DND-41 (cell line): ENCODE results near the gene RHOT1.
A peak's percentile ranks its signal among the peaks of the same experiment; 100 is the strongest.

Experiments
- ATAC-seq: fragments of 200-7000 bp; cut with Tn5 transposase; 3 replicates; pipeline ENCODE4 v1.9.1; 2021; ENCODE audit warnings: low read depth; ENCODE audit not compliant: insufficient read depth
- DNase-seq: peaks from one replicate; pipeline ENCODE4 v3.0.0-alpha.2; 2020
- H2AFZ ChIP-seq: 2 replicates; pipeline ENCODE4 v1.6.0; 2012; ENCODE audit warnings: low read depth, low read length
- H3K27ac ChIP-seq: 2 replicates; pipeline ENCODE4 v1.5.1; 2012; ENCODE audit warnings: low read length, inconsistent platforms
- H3K27me3 ChIP-seq: fragments of 200-600 bp; sonication (generic); 2 replicates; pipeline ENCODE4 v1.6.0; 2012; ENCODE audit warnings: low read length, mild to moderate bottlenecking, inconsistent platforms; ENCODE audit not compliant: insufficient read depth, poor library complexity
- H3K36me3 ChIP-seq: 2 replicates; pipeline ENCODE4 v1.5.1; 2012; ENCODE audit warnings: low read length, inconsistent platforms; ENCODE audit not compliant: insufficient read depth
- H3K4me1 ChIP-seq: 2 replicates; pipeline ENCODE4 v1.5.1; 2012; ENCODE audit warnings: mild to moderate bottlenecking, low read length; ENCODE audit not compliant: insufficient read depth
- H3K4me2 ChIP-seq: 2 replicates; pipeline ENCODE4 v1.6.0; 2012; ENCODE audit warnings: mild to moderate bottlenecking, moderate library complexity, low read length, inconsistent platforms; ENCODE audit not compliant: insufficient read depth
- H3K4me3 ChIP-seq, 2 experiments: fragments of 200-600 bp in 1 of 2; shearing (Covaris generic) in 1 of 2; 2 replicates each; pipeline ENCODE4 v1.5.1; 2012 to 2016; ENCODE audit warnings: inconsistent platforms in 2 of 2, low read length in 2 of 2, mild to moderate bottlenecking in 2 of 2, low read depth in 1 of 2, moderate library complexity in 1 of 2
- H3K79me2 ChIP-seq: 2 replicates; pipeline ENCODE4 v1.6.0; 2012; ENCODE audit warnings: low read length, inconsistent platforms; ENCODE audit not compliant: insufficient read depth
- H3K9ac ChIP-seq: 2 replicates; pipeline ENCODE4 v1.6.0; 2012; ENCODE audit warnings: low read depth, mild to moderate bottlenecking, inconsistent platforms, low read length, moderate library complexity
- H3K9me3 ChIP-seq: 2 replicates; pipeline ENCODE4 v1.5.1; 2012; ENCODE audit warnings: low read length, moderate library complexity, mild to moderate bottlenecking, inconsistent platforms; ENCODE audit not compliant: insufficient read depth, severe bottlenecking
- H4K20me1 ChIP-seq: 2 replicates; pipeline ENCODE4 v1.6.0; 2012; ENCODE audit warnings: low read length; ENCODE audit not compliant: insufficient read depth
- CTCF ChIP-seq: IDR thresholded peaks from 2 replicates; pipeline ENCODE4 v1.5.1; 2012; ENCODE audit warnings: borderline replicate concordance, low read length, moderate library complexity, mild to moderate bottlenecking; ENCODE audit not compliant: poor library complexity, severe bottlenecking; ENCODE audit errors: extremely low read depth
- EZH2 ChIP-seq: IDR thresholded peaks from 3 replicates; pipeline ENCODE4 v1.6.1; 2012; ENCODE audit warnings: borderline replicate concordance, low read depth, mild to moderate bottlenecking, moderate library complexity, low read length, inconsistent platforms; ENCODE audit not compliant: severe bottlenecking

The RHOT1 gene

GRCh38 chr17:32102172-32102571 lies 40.1 kb upstream of the RHOT1 start:
- Histone ChIP-seq H3K4me3 (no peak overlapping the region), H3K27me3 (no peaks in the 10 kb centered on the region), H3K36me3 (no peaks in the 10 kb centered on the region), H3K27ac (no peak overlapping the region), H3K9me3 (no peaks in the 10 kb centered on the region), H4K20me1 (no peaks in the 10 kb centered on the region), H3K9ac (no peak overlapping the region), H2AFZ (no peak overlapping the region), H3K4me2 (no peak overlapping the region), H3K4me1 (no peaks in the 10 kb centered on the region), H3K79me2 (no peaks in the 10 kb centered on the region)
- DNase-seq (no peak), ATAC-seq (no peak)
- TF ChIP-seq EZH2 (no peak), CTCF (no peak)

- DNase-seq, result no peak
- H3K4me1 ChIP-seq, result no peaks in the 10 kb centered on the region
- H2AFZ ChIP-seq, result no peak overlapping the region
- H3K36me3 ChIP-seq, result no peaks in the 10 kb centered on the region
- H3K4me2 ChIP-seq, result no peak overlapping the region
- no peak for ATAC-seq
- H3K9me3 ChIP-seq, result no peaks in the 10 kb centered on the region
- no peaks in the 10 kb centered on the region for H3K27me3 ChIP-seq
- no peak for TF ChIP-seq EZH2
- no peak for TF ChIP-seq CTCF
- no peak overlapping the region for H3K9ac ChIP-seq
- H4K20me1 ChIP-seq, result no peaks in the 10 kb centered on the region
- no peak overlapping the region for H3K4me3 ChIP-seq
- H3K79me2 ChIP-seq, result no peaks in the 10 kb centered on the region
- no peak overlapping the region for H3K27ac ChIP-seq
These were observed 39.6 kb upstream of the RHOT1 start for GRCh38 chr17:32102646-32103186.

- no peak overlapping the region for H3K4me2 ChIP-seq
- no peaks in the 10 kb centered on the region for H3K36me3 ChIP-seq
- H3K9ac ChIP-seq, result no peak overlapping the region
- no peaks in the 10 kb centered on the region for H3K9me3 ChIP-seq
- no peak for DNase-seq
- 0 out of 2 replicates have a peak overlapping the region, but pooled peaks have one; percentile 7 for H2AFZ ChIP-seq
- no peaks in the 10 kb centered on the region for H3K27me3 ChIP-seq
- no peaks in the 10 kb centered on the region for H3K79me2 ChIP-seq
- no peaks in the 10 kb centered on the region for H3K4me1 ChIP-seq
- H3K4me3 ChIP-seq, result no peak overlapping the region
- H4K20me1 ChIP-seq, result no peaks in the 10 kb centered on the region
- no peak overlapping the region for H3K27ac ChIP-seq
- no peak for ATAC-seq
- TF ChIP-seq CTCF (no peak), EZH2 (no peak)
These were observed 38.7 kb upstream of the RHOT1 start for GRCh38 chr17:32103476-32104113.
